ENCODE results near the gene KRT16.
"Not testable (repeated sequence)": the region's sequence is repeated elsewhere in the genome, so short reads cannot be mapped to it uniquely, and the experiment has no call there.

KRT16 gene

DNA sequence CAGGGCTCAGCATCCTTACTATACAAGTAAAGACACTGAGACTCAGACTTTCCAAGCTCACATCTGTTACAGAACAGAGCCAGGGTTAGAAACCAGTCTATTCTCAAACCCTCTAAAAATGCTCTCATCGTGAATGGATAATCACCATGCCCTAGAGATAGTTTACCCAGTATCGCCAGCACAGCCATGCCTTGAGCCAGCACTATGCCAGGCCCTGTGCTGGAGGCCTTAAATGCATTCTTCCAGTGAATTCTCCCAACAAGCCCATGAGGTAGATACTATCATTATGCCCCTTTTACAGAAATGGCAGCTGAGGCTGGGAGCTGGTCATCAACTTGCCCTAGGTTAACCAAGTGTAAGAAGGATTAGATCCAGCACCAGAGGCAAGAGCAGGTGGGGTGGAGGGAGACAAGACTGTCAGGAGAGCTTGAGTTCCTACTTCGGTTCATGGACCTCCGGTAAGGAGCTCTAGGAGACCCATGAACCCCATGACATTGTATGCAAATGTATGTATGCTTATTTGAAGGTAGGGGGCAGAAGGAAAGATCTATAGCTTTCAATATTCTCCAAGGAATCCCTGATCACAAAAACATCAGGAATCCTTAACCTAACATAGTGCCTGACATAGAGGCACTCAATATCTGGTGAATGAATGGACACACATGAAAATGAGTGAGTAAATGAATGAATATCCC, 31.1 kb downstream of the KRT16 start:
- no peaks in the 10 kb centered on the region for H3K9me3 ChIP-seq (replicated peaks in 1 of 11)
- no peaks in the 10 kb centered on the region for H3K4me1 ChIP-seq
- no peak for TF ChIP-seq Cebpa-rat (IDR thresholded peaks at IDR 0.05)
- H4K20me1 ChIP-seq = no peaks in the 10 kb centered on the region
- H3K4me2 ChIP-seq = no peak overlapping the region
- no peak overlapping the region for H3K4me3 ChIP-seq
- H3K27me3 ChIP-seq = no peaks in the 10 kb centered on the region
- no peak overlapping the region for H3K27ac ChIP-seq
- no peak overlapping the region for H3K9ac ChIP-seq
- no peaks in the 10 kb centered on the region for H3K36me3 ChIP-seq

DNA sequence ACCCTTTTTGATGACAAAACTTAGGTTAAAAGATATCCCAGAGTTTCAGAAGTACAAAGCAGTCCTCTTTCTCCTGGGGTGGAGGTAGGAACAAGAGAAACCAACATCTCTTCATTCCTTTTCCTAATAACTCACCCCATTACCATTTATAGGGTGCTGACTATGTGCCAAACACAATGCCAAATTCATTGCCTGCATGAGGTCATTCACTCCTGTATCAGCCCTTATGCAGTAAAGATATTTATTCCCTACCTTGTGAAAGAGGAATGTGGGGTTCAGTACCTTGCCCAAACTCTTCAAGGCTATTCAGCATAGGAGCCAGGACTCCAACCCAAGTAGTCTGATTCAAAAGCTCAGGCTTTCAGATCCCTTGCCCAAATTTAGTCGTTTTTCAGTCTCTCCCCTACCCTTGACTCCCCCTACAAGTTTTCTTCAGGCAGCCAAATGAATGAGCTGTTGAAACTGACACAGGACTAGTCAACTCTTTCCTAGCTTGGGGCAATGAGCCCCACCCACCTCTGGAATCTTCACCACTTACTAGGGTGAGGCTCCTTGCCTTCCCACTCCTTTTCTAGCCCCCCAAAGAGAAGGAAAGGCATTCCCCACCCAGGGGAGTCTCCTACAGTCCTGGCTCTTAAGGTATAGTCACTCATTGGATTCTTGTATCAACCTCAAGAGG, 31.7 kb downstream of the KRT16 start:
- H3K9ac ChIP-seq = no peak overlapping the region
- H3K27me3 ChIP-seq = no peaks in the 10 kb centered on the region
- H3K4me3 ChIP-seq = no peak overlapping the region
- no peaks in the 10 kb centered on the region for H3K4me1 ChIP-seq
- H3K36me3 ChIP-seq = no peaks in the 10 kb centered on the region
- no peaks in the 10 kb centered on the region for H3K9me3 ChIP-seq (replicated peaks in 1 of 11)
- no peaks in the 10 kb centered on the region for H4K20me1 ChIP-seq
- no peak for TF ChIP-seq Cebpa-rat (IDR thresholded peaks at IDR 0.05)
- H3K4me2 ChIP-seq = no peak overlapping the region
- no peak overlapping the region for H3K27ac ChIP-seq

- no peaks in the 10 kb centered on the region for H3K9me3 ChIP-seq (replicated peaks in 1 of 11)
- H3K36me3 ChIP-seq = no peaks in the 10 kb centered on the region
- H3K27ac ChIP-seq = no peak overlapping the region
- no peak for TF ChIP-seq Cebpa-rat (IDR thresholded peaks at IDR 0.05)
- H3K9ac ChIP-seq = no peak overlapping the region
- no peak overlapping the region for H3K4me2 ChIP-seq
- no peaks in the 10 kb centered on the region for H4K20me1 ChIP-seq
- H3K27me3 ChIP-seq = no peaks in the 10 kb centered on the region
- H3K4me1 ChIP-seq = no peaks in the 10 kb centered on the region
- no peak overlapping the region for H3K4me3 ChIP-seq
These were observed 32.4 kb downstream of the KRT16 start for GRCh38 chr17:41580244-41580575.

- Histone ChIP-seq H4K20me1 (no peaks in the 10 kb centered on the region), H3K27me3 (no peaks in the 10 kb centered on the region), H3K27ac (no peak overlapping the region), H3K36me3 (no peaks in the 10 kb centered on the region), H3K9me3 (replicated peaks in 1 of 11) (no peaks in the 10 kb centered on the region), H3K9ac (no peak overlapping the region), H3K4me3 (no peak overlapping the region), H3K4me1 (no peaks in the 10 kb centered on the region), H3K4me2 (no peak overlapping the region)
- TF ChIP-seq Cebpa-rat (IDR thresholded peaks at IDR 0.05) = no peak
These were observed 32.9 kb downstream of the KRT16 start for GRCh38 chr17:41579484-41580243.

DNA sequence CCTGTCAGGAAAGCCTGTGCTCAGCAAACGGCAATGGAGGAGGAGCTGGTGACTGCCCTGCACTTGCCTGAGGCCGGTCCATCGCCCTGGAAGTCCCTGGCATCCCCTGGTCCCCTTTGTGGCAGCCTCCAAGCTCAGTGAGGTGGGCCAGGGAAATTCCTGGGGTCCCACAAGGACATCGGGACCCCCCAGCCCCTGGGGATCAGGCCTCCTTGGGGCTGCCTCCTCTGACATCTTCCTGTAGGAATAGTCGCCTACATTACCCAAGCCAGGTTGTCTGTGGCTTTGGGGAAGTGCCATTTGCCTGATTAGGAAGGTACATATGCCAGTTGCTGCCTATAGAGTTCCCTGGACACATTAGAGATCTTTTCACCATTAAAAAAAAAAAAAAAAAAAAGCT, 33.6 kb downstream of the KRT16 start:
- no peak overlapping the region for H3K27ac ChIP-seq
- no peaks in the 10 kb centered on the region for H3K36me3 ChIP-seq
- H4K20me1 ChIP-seq = no peaks in the 10 kb centered on the region
- no peaks in the 10 kb centered on the region for H3K9me3 ChIP-seq (replicated peaks in 1 of 11)
- no peak overlapping the region for H3K4me3 ChIP-seq
- H3K4me1 ChIP-seq = no peaks in the 10 kb centered on the region
- H3K27me3 ChIP-seq = no peaks in the 10 kb centered on the region
- TF ChIP-seq Cebpa-rat (IDR thresholded peaks at IDR 0.05) = no peak
- H3K4me2 ChIP-seq = no peak overlapping the region
- no peak overlapping the region for H3K9ac ChIP-seq

DNA sequence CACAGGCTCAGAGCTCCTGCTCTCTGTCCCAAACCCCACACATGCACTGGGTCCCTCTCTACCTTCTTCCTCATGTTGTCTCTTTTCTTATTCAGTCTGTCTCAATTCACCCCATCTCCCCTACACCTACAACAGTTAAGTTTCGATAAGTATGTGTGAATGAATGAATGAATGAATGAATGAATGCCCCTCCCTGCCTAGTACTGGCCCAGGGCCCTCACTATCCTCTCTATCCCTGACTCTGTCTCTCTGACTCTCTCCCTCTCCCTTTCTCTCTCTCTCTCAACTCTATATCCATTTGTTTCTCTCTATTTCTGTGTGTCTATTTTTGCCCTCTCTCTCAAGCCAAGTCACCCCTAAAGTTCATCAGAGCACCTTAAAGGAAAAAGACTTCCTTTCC, 34.0 kb downstream of the KRT16 start:
- Histone ChIP-seq H3K27ac (no peak overlapping the region), H3K4me3 (no peak overlapping the region), H3K36me3 (no peaks in the 10 kb centered on the region), H3K4me1 (no peaks in the 10 kb centered on the region), H3K4me2 (no peak overlapping the region), H3K27me3 (no peaks in the 10 kb centered on the region), H3K9me3 (replicated peaks in 1 of 11) (no peaks in the 10 kb centered on the region), H4K20me1 (no peaks in the 10 kb centered on the region), H3K9ac (no peak overlapping the region)
- TF ChIP-seq Cebpa-rat (IDR thresholded peaks at IDR 0.05) = no peak

DNA sequence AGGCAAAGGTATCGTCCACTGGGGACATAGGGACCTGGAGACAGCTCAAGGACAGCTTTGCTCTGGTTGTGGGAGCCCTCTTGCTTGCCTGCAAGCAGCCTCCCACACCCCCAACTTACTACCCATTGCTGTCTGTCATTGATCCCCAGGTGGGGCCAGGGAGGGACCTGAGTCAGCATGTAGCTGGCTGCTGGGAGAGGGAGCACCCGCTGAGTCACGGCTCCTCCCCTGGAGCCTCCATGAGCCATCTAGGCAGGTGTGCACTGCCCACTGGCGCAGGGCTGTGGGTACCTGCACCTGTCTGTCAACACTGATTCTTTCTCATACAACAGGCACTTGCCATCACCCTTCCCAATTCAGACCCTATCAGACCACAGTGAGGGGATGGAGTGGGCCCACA, 35.8 kb downstream of the KRT16 start:
- not testable (repeated sequence) for H3K4me1 ChIP-seq; H3K9me3 ChIP-seq (replicated peaks in 1 of 11); H4K20me1 ChIP-seq; H3K36me3 ChIP-seq; H3K27ac ChIP-seq; H3K4me3 ChIP-seq; H3K27me3 ChIP-seq; H3K9ac ChIP-seq; H3K4me2 ChIP-seq

DNA sequence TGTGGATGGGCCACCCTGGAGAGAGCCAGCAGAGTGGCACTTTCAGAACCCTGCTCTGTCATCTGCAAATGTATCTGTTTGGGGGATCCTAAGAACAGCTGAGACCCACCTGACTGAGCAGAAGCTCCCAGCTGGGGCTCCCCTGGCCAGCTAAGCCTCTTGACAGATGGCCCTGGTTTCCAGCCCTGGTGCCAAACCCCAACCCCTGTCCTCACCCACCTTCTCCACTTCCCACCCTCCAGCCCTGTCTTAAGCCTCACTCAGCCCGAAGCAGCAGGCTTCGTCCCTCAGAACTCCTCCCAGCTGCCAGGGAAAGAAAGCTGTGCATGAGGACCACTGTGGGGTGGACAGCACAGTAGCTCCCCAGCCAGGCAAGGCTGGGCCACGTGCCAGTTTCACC, 37.2 kb downstream of the KRT16 start:
- Histone ChIP-seq H3K4me1 (no peaks in the 10 kb centered on the region), H3K4me2 (no peak overlapping the region), H3K9ac (no peak overlapping the region), H3K27me3 (no peaks in the 10 kb centered on the region), H4K20me1 (no peaks in the 10 kb centered on the region), H3K36me3 (no peaks in the 10 kb centered on the region), H3K27ac (no peak overlapping the region), H3K9me3 (replicated peaks in 1 of 11) (no peaks in the 10 kb centered on the region), H3K4me3 (no peak overlapping the region)
- no peak for TF ChIP-seq Cebpa-rat (IDR thresholded peaks at IDR 0.05)

- Histone ChIP-seq H3K4me2 (no peak within 1 kb of the TSS), H3K9me3 (replicated peaks in 1 of 11) (peaks cover 13 to 23% (median 15%) of the 10 kb centered on the region in 11 experiments), H4K20me1 (no peaks in the 10 kb centered on the region), H3K4me3 (no peak within 1 kb of the TSS), H3K36me3 (no peaks in the 10 kb centered on the region), H3K4me1 (peaks cover 0 to 8% (median 0%) of the 10 kb centered on the region in 10 experiments; a peak in 4 of 20 replicates), H3K9ac (no peak within 1 kb of the TSS), H3K27me3 (no peaks in the 10 kb centered on the region), H3K27ac (no peak within 1 kb of the TSS)
- no peak for TF ChIP-seq Cebpa-rat (IDR thresholded peaks at IDR 0.05)
These were observed 40.8 kb downstream of the KRT16 start, which contains the start of gene KRT9 for GRCh38 chr17:41571561-41572434. Gene KRT9 (minus strand): TSS chr17:41572059. CDS start chr17:41571992, 67 bp downstream.
